ENCODE data around the gene PRPF19. TPM values are rescaled to one million over a fixed set of nuclear protein-coding genes. Genes with fewer than 3 reads are reported as not detected.

The PRPF19 gene
- total RNA-seq, 1 donor: 41.5 TPM

- no peak for DNase-seq (ENCODE audit: low read depth)
- no peak overlapping the region for H3K4me3 ChIP-seq (ENCODE audit: low read depth, low read length)
- TF ChIP-seq CTCF (IDR thresholded peaks at IDR 0.05; ENCODE audit: insufficient read depth, low read depth, low read length): no peak
Observed at GRCh38 chr11:60934790-60935605, 28.6 kb upstream of the PRPF19 start.

- DNase-seq (ENCODE audit: low read depth): no peak
- no peak for TF ChIP-seq CTCF (IDR thresholded peaks at IDR 0.05; ENCODE audit: insufficient read depth, low read depth, low read length)
- no peak overlapping the region for H3K4me3 ChIP-seq (ENCODE audit: low read depth, low read length)
Observed at GRCh38 chr11:60934124-60934789, 27.9 kb upstream of the PRPF19 start.

GRCh38 chr11:60933416-60934123 is 27.2 kb upstream of the PRPF19 start:
- DNase-seq (ENCODE audit: low read depth): no peak
- TF ChIP-seq CTCF (IDR thresholded peaks at IDR 0.05; ENCODE audit: insufficient read depth, low read depth, low read length): no peak
- no peak overlapping the region for H3K4me3 ChIP-seq (ENCODE audit: low read depth, low read length)

- no peak for DNase-seq (ENCODE audit: low read depth)
Observed at GRCh38 chr11:60932605-60933356, 26.4 kb upstream of the PRPF19 start.

GRCh38 chr11:60931917-60932316 is 25.5 kb upstream of the PRPF19 start:
- DNase-seq (ENCODE audit: low read depth): no peak

More at GRCh38 chr11:60932605-60933356, 26.4 kb upstream of the PRPF19 start:
- no peak for TF ChIP-seq CTCF (IDR thresholded peaks at IDR 0.05; ENCODE audit: insufficient read depth, low read depth, low read length)
- no peak overlapping the region for H3K4me3 ChIP-seq (ENCODE audit: low read depth, low read length)

More at GRCh38 chr11:60931917-60932316, 25.5 kb upstream of the PRPF19 start:
- TF ChIP-seq CTCF (IDR thresholded peaks at IDR 0.05; ENCODE audit: insufficient read depth, low read depth, low read length): no peak
- H3K4me3 ChIP-seq (ENCODE audit: low read depth, low read length): no peak overlapping the region

Data from fibroblast of villous mesenchyme (primary cell).